ENCODE measurements around the gene BABAM2. TPM values are rescaled to one million over a fixed set of nuclear protein-coding genes. Genes with fewer than 3 reads are reported as not detected.

The BABAM2 gene
- total and polyA plus RNA-seq, 9 of the 15 experiments (the other 6 are each of a cell fraction or from before 2014, with no cell fraction given): 10.9 to 37.4 (median 25.6) TPM

DNA sequence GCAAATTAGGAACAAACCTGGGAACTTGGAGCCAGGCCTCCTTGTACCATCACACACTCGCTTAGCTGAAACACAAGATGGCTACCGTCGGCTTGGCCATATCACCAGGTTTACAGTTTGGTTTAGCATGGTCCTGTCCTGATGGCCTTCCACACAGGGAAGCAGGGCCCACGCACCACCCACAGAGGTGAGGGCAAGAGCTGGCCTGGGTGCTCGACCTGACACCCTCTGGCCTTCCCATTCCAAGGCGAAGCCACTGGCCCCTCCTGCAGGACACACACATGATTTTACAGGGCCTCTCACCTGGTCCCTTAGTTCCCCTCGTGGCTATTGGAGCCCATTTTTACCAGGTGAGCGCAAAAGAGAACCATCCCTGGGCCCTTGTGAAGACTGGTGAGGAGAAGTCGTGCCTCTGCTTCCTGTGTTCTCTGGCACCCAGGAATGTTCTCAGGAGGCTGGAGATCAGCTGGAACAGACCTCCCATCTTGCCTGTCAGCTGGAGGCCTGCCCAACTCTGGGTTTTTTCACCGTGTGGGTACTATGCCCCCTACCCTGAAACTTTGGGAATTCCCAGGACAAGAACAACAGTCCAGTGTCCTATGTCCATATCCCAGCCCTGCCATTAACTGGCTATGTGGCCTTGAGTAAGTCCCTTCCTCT lies 449.1 kb downstream of the BABAM2 start:
- DNase-seq (ENCODE audit: extremely low read depth in 1 of 4, low spot score in 3 of 4): no peak
- TF ChIP-seq GATA2 (CRISPR knock-in tag; IDR thresholded peaks at IDR 0.05): no peak
- TF ChIP-seq, protein P1, sequence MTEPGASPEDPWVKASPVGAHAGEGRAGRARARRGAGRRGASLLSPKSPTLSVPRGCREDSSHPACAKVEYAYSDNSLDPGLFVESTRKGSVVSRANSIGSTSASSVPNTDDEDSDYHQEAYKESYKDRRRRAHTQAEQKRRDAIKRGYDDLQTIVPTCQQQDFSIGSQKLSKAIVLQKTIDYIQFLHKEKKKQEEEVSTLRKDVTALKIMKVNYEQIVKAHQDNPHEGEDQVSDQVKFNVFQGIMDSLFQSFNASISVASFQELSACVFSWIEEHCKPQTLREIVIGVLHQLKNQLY (CRISPR knock-in tag; conservative IDR thresholded peaks at IDR 0.05): no peak
- TF ChIP-seq, protein P2, sequence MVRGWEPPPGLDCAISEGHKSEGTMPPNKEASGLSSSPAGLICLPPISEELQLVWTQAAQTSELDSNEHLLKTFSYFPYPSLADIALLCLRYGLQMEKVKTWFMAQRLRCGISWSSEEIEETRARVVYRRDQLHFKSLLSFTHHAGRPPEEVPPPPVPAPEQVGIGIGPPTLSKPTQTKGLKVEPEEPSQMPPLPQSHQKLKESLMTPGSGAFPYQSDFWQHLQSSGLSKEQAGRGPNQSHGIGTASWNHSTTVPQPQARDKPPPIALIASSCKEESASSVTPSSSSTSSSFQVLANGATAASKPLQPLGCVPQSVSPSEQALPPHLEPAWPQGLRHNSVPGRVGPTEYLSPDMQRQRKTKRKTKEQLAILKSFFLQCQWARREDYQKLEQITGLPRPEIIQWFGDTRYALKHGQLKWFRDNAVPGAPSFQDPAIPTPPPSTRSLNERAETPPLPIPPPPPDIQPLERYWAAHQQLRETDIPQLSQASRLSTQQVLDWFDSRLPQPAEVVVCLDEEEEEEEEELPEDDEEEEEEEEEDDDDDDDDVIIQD (CRISPR knock-in tag; IDR thresholded peaks at IDR 0.05): no peak
- no peak for TF ChIP-seq KLF13 (tag; IDR thresholded peaks at IDR 0.05; ENCODE audit: borderline replicate concordance, low read depth)
- no peak for TF ChIP-seq CSDE1 (IDR thresholded peaks at IDR 0.05)
- TF ChIP-seq POLR2AphosphoS5 (IDR thresholded peaks at IDR 0.05; ENCODE audit: control insufficient read depth, insufficient read depth, low read depth, low read length): no peak
- TF ChIP-seq ZNF75A (CRISPR knock-in tag; IDR thresholded peaks at IDR 0.05): no peak
- no peak for TF ChIP-seq NCOA4 (IDR thresholded peaks at IDR 0.05; ENCODE audit: partially characterized antibody)
- no peak for TF ChIP-seq ZNF197 (CRISPR knock-in tag; IDR thresholded peaks at IDR 0.05; ENCODE audit: low read depth)
- TF ChIP-seq MAZ (CRISPR knock-in tag; conservative IDR thresholded peaks at IDR 0.05 in 1 of 2, IDR thresholded peaks at IDR 0.05 in 1 of 2): no peak
- TF ChIP-seq THRAP3 (IDR thresholded peaks at IDR 0.05; ENCODE audit: borderline replicate concordance): no peak
- TF ChIP-seq KDM1A (IDR thresholded peaks at IDR 0.05): no peak
- TF ChIP-seq, protein P3, sequence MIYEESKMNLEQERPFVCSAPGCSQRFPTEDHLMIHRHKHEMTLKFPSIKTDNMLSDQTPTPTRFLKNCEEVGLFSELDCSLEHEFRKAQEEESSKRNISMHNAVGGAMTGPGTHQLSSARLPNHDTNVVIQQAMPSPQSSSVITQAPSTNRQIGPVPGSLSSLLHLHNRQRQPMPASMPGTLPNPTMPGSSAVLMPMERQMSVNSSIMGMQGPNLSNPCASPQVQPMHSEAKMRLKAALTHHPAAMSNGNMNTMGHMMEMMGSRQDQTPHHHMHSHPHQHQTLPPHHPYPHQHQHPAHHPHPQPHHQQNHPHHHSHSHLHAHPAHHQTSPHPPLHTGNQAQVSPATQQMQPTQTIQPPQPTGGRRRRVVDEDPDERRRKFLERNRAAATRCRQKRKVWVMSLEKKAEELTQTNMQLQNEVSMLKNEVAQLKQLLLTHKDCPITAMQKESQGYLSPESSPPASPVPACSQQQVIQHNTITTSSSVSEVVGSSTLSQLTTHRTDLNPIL (CRISPR knock-in tag; IDR thresholded peaks at IDR 0.05): no peak
- TF ChIP-seq SMARCA5 (IDR thresholded peaks at IDR 0.05): no peak
- TF ChIP-seq MCM5 (IDR thresholded peaks at IDR 0.05; ENCODE audit: low read depth): no peak
- no peak for TF ChIP-seq ETS2 (tag; IDR thresholded peaks at IDR 0.05; ENCODE audit: borderline replicate concordance, poor library complexity, severe bottlenecking)
- no peak for TF ChIP-seq SUPT5H (IDR thresholded peaks at IDR 0.05)
- CTCF ChIA-PET (ENCODE audit: low intra/inter-chr PET ratio): no interaction called here
- no TSS peak for BruUV-seq (replicated peaks)
- POLR2A ChIA-PET: interaction anchor here (1.6 kb wide), 1 partner anchor 11 kb away, joined by 6 read pairs; no protein-coding TSS in a partner anchor
- in situ Hi-C loops (cut with MboI) (no loop called here), intact Hi-C loops (cut with micrococcal nuclease) (no loop called here)
- Histone ChIP-seq H3K27me3 (ENCODE audit: control insufficient read depth in 2 of 2, insufficient read depth in 2 of 2, low read length in 2 of 2) (no peaks in the 10 kb centered on the region), H3K4me3 (no peak overlapping the region), H3K36me3 (ENCODE audit: control insufficient read depth, insufficient read depth, low read length) (no peaks in the 10 kb centered on the region), H2AFZ (ENCODE audit: low read depth, low read length) (no peak overlapping the region), H3K27ac (ENCODE audit: extremely low read depth, low read depth, low read length) (no peak overlapping the region; the same call in 2 of the 3 replicates), H3K9me1 (ENCODE audit: control insufficient read depth, insufficient read depth, low read length) (no peaks in the 10 kb centered on the region), H3K4me2 (ENCODE audit: insufficient read depth, low read length) (no peak overlapping the region), H4K20me1 (replicated peaks; ENCODE audit: control insufficient read depth, insufficient read depth, low read length) (no peaks in the 10 kb centered on the region), H3K79me2 (ENCODE audit: control insufficient read depth, insufficient read depth, low read length) (no peaks in the 10 kb centered on the region), H3K4me1 (replicated peaks in 1 of 2; ENCODE audit: control insufficient read depth in 2 of 2, insufficient read depth in 2 of 2, low read length in 2 of 2) (peaks cover 15 to 18% of the 10 kb centered on the region in 2 experiments), H3K9me3 (replicated peaks; ENCODE audit: control insufficient read depth, insufficient read depth, low read depth, low read length) (no peaks in the 10 kb centered on the region), H3K9ac (ENCODE audit: insufficient read depth in 1 of 2, low read depth in 2 of 2, low read length in 2 of 2) (no peak overlapping the region; a peak in 1 of 4 replicates)
- FAIRE-seq: no peak
- no peak for ATAC-seq
- WGBS (ENCODE audit: insufficient coverage, low coverage, missing lambda C conversion rate): 70% methylated on average over 10 of the region's 10 CpGs
